Ammon's horn (tissue), 1 donor: ENCODE data around the gene SKAP1.

Experiments used
- DNase-seq: peaks from one replicate; pipeline ENCODE4 v3.0.0-alpha.2; 2016; ENCODE audit warnings: low spot score

The SKAP1 gene

DNA sequence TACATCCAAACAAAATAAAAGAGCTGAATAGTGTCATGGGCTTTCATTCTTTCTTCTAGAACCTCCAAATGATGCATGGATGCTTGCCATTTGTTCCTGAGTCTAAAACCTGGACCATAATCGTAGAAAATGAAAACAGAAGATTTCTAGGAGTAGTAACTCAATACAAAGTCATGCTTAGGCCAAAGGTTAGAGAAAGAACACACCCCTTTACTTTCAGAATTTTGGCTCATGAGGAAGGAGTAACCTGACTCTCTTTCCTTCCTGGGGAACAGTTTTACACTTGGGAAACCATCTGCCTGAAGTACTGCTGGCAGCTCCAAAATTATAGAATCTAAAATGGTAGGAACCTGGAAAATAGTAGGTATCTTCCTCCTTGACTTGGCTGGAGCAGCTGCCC is 185.2 kb downstream of the SKAP1 start:
- DNase-seq: no peak

DNA sequence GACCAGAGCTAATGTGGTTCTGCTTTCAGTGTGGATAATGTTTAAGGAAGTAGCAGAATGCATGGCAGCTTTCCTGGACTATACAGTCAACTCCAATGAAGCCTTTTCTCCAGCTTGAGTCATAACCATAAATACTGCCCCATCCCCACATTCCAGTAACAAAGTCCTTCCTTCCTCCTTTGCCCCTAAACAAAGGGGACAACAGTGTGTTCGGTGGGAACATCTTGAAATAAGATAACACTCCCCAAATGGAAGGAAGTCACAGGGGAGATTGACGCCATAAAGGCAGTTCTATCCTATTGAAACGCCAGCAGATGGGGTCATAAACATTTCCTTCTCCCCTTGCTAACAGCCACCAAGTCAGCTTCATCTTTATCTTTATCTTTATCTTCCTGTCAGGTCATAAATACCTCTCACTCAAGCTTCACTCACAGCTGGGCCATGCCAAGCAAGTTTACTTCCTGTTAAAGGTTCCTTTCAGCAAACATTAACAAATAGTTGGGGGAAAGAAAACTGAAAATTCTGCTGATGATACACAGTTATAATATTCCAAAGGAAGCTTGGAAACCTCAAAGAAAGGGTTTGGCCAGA is 185.8 kb downstream of the SKAP1 start:
- DNase-seq: no peak

DNA sequence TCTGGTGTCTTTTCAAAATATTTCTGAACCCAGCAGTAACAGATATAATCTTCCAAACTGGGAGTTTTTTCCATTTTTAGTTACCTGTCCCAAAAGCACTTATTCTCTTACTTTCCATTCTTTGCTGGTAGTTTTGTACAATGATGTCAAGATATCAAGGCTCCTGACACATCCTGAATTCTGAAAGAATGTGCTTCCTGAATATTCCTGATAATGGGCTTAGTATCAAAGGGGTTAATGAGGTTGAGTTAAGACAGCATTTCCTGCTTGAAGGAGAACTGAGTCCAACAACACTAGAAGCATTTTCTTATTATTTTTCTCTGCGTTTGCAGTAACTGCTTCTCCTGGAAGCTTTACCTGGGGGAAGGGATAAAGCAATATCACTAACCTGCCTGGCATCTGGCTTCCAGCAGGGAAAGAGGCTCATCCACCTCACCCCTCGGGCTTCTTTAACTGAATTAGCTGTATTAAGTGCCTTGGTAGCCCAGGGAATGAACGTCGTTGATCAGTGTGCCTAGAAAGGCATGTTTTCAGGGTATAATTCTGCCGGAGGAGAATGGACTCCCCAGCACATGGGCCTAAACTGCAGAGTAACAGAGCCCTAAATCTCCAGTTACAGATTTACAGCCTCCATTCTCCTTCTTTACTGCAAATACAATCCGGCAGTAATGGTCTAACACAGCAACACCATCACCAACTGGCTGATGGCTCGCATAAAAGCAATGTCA is 188.1 kb downstream of the SKAP1 start:
- no peak for DNase-seq

DNA sequence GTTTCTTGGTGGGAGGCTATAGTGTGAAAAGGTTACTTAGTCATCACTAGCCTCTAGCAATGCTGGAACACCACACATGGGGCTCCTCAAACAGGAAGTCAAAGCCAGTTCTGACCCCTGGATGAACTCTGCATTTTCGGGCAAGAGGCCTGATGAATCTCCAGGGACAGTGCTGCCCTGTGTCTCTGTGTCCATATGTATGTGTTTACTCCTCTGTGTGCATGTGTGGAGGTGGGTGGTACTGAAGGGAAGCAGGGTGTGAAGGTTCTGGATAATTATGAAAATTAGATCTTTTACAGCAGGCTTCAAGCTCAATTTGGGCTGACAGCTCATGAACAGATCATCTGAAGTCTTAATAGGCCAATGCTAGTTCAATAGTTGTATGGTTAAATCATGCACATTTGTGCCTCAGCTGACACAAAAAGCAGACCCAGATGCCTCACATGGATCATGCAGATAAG is 188.9 kb downstream of the SKAP1 start:
- no peak for DNase-seq

DNA sequence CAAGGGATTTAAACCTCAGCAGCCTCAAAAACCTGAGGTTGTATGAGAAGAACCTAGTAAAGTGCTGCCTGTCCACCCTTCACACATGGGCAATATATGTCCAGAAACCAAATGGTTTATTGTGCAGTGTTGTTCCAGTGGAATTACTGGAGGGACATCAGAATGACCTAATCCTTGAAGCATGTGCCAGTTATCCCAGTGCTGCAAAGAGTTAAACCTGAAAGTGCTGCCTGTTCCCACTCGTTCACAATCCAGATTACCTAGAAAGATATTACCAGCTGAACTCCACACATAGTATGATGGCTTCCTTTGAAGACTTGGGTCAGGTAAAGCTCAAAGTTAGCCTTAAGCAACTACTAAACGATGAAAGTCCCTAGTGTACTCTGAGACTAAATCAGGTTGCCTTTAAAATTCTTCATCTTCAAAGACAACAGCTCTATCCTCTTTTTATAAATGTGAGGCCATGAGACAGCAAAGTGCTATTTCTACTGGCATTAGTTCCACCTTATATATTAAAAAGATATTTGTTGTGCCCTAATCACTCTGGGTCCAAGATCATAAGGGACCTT is 189.4 kb downstream of the SKAP1 start:
- no peak for DNase-seq

DNA sequence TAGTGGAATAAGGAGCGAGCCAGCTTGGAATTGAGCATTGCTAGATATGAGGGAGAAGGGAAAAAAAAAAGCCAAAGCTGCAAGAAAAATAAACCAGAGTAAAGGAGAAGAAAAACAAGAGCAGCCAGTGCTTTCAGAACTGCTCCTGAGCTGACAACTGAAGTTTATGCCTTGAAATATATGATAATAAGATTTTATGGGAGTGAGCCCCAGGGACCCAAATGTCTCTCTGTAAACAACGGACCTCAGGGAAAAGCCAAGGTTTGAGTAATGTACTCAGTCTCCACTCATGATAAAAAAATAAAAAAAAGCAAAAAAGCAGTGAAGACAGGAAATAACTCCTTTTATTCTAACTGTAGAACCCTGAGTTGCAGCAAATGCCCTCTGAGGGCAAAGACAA is 189.9 kb downstream of the SKAP1 start:
- DNase-seq: no peak

DNA sequence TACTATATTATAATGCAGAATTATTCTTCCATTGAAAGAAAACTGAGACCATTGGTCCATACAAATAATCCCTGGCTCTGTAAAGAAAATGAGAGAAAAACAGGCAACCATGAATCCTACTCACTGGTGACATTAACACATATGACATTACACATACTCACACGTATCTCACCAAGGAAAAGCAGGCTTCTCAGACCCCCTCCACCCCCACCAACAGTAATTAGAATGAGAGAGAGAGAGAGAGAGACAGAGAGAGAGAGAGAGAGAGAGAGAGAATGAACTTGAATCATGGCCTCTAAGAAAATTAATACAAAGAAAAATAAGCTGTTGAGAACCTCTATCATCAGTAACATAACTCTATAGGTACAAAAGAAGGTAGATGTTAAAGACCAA is 190.4 kb downstream of the SKAP1 start:
- DNase-seq: no peak

DNA sequence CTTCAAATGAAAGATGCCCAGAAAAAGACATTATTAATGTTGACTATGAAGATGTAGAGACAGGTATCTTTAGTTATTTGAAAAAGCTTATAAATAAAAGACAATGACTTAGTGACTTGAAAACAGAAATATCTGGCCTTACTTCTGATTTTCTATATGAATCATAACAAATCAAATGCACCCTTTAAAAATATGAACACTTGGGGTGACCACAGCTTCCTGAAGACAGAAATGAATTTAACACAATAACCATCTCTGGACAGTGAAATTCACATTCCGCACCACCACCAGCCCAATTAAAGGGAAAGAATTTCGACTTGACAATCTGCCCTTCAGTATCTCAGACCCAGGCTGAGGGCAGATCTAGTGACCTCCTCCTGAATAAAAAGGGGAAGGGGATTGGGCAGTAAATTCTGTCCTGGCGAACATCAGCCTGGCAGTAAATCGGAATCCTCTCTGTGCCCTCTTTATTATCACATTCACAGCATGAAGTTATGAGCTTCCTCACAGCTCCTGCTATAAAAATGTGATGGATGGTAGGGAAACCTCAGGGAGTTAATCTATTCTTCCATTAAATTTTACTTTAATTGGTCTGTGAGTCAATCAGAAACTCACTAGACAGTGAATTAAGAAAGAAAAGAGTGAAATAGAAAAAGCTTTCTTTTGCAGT is 190.9 kb downstream of the SKAP1 start:
- no peak for DNase-seq

DNA sequence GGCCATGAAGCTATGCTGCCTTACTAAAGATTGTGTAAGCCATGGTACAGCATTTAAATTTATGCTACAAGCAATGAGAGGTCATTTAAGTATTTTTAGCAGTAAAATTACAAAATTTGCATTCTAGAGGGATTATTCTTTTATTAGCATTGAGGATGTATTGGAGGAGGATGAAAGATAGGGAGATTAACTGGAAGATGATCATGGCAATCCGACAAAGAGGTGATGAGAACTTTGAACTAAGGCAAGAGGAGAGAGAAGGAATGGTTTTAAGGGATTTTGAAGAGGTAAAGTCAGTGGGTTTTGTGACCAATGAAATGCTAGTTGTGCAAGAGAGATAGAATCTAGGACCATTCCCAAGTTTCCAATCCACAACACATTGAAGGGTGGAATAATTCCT is 192.6 kb downstream of the SKAP1 start:
- DNase-seq: no peak

DNA sequence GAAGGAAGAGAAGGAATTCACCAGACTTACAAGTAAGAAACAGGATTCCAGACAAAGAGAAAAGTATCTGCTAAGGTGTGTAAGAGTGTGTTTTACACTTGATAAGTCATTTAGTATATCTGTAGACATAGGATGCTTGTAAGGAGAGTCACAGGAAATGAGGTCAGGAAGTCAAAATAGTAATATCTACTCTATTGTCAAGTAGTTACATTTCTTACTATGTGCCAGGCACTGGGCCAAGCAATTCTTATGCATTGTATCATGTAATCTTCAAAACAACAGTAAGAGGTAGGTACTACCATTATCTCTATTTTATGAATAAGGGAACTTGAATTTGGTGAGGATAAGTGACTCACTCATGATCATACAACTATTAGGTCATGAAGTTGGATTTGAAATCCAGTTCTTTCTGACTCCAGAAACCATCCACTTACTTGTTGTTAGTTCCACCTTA is 193.3 kb downstream of the SKAP1 start:
- DNase-seq: no peak

DNA sequence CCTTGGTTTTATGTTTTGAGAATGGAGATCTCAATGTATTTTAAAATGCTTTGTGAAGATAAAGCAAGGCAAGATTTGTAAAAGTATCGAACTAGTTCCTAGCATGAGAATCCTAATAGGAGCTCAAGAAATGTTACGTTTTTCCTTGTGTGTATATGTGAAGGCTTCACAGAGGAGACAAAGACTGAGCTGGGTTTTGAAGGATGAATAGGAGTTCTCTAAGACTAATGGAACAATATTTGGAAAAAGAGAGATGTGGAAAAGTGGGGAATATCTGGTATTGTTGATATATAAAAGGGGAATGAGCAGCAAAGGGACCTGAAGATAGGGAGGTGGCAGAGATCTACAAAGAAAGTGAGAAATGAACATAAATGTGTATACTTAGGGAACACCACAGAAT is 195.1 kb downstream of the SKAP1 start:
- DNase-seq: no peak

DNA sequence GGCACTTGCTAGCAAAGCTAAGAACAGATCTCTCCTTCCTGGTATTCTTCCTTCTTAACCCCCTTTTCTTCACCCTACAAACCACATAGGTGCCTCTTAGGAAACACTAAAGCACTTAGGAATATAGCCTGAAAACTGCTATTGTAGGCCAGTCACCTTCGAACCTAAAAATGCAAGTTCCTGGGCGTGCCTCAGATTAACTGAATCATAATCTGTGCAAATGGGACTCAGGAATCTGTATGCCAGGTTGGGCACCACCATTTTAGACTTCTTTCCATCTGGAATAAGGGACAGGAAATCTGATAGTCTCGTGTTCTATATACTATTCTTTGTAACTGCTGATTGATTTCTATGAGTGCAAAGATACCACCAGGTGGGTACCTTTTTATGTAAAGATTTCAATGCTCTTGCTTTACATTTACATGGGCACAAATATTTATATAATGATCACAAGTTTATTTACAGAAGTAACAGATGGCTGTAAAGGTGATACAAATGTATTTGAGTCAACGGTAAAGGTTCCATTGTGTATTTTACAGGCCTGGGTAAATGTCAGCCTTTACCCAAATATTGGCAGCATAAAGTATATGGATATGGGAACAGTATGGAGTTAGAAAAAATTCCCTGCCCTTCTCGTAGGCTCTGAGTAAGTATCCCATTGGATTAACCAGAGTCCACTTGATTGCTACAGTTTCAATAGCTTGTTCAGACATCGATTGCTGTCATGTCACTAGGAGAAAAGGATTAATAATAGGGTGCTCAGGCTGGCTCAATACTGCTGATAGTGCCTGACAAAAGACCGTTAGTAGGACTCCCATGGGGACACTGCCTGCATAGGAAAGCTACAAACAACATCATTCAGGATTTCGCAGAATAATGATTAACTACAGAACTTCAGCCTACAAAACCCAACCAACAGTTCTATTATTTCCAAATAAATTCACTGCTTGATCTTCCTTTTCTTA is 197.7 kb downstream of the SKAP1 start:
- DNase-seq: no peak

DNA sequence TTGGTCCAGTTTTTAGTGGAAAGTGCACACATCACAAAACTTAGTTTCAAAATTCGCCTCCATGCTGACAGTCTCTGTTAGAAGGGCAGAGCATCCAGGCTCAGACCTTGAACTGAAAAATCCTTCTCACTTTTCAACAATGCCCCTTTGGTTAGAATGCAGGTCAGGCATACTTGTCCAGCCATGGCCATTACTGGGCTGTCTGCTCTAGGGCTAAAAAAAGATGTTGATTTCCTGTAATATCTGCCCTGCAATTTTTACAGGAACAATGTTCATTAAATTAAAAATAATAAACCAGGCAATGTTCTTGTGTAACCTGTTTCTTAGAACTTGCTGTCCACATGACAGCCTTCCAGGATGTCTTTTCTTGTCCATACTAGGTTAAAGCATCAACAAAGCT is 200.1 kb downstream of the SKAP1 start:
- DNase-seq: no peak

DNA sequence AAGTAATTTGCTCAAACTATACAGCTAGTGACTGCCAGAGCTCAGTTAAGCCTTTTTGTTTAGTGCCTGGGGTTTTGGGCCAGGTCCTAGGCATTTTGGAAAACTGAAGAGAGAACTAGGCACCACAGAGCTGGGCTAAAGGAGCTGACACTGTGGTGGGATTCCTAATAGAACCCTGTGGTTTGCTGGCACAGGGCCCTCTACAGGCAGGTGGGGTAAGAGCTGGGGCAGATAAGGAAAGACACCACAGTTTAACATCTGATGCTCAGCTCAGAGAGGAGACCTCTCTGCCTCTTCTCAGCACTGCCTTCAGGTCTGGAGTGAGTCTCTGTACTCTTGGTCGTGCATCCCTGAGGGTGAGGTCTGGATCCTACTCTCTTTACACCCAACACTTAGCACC is 201.3 kb downstream of the SKAP1 start:
- no peak for DNase-seq

DNA sequence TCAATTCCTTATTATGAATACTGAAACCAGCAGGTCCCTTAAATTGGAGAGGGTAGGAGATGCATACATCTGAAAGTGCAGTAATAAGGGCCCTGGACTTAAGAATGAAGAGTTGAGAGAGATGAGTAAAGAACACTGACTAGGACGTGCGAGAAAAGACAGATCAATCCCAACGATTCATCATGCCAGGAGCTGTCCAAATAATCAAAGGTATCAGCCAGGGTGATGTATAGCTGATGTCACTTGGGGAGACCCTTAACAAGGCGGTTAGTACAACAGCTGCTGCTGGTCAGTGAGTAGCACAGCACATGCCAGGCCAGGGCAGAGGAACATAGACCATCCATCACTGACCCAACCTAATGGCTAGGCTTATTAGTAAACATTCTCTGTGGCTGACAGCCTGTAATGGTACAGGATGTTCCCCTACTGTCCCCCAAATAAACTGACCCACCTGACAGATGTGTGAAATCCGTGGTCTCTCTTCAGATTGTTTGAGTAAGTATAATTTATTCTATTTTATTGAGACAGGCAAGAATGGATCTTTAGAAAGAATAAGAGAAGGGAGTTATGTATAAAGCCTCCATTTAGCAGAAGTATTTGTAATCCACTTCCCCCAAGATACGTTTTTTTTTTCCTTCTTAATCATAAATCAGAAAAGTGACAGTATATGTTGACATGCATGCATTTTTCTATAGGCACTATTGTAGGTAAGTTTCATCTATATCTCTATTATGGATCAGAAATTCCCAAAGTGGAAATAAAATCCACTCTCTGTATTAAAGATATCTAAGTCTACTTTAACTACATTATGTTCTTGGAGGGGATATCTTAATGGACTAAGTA is 204.1 kb downstream of the SKAP1 start:
- no peak for DNase-seq

DNA sequence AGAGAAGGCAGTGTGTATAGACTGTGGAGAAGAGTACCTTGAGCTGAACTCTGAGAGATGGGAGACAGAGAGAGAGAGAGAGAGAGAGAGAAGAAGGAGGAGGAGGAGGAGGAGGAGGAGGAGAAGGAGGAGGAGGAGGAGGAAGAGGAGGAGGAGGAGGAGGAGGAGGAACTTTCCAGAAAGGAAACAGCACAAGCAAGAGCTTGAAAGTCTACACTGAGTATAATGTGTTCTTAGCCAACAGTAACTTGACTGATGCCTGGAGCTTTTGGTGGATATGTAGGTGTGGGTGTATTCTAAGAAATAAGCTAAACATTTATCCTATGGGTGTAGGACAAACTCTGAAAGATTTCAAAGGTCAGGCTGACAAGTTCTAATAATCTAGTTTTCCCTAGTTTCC is 206.1 kb downstream of the SKAP1 start:
- DNase-seq: no peak

DNA sequence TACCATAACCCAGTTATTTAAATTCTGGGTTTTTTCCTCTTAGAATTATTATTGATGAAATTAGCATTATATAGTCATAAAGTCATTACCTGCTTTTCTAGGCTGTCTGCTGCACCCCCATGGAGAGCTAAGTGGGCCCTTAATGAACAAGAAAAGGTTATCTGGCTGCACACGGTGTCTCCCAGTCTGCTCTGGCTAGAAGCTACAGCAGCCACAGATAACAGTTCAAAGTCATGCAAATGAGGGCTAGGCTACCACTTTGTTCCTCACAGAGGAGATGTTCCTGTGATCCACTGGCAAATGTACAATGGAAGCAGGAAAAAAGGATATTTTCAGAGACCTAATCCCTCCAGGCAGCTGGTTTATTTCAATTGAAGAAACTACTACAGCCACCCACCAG is 210.4 kb downstream of the SKAP1 start:
- DNase-seq: peak; percentile 8

DNA sequence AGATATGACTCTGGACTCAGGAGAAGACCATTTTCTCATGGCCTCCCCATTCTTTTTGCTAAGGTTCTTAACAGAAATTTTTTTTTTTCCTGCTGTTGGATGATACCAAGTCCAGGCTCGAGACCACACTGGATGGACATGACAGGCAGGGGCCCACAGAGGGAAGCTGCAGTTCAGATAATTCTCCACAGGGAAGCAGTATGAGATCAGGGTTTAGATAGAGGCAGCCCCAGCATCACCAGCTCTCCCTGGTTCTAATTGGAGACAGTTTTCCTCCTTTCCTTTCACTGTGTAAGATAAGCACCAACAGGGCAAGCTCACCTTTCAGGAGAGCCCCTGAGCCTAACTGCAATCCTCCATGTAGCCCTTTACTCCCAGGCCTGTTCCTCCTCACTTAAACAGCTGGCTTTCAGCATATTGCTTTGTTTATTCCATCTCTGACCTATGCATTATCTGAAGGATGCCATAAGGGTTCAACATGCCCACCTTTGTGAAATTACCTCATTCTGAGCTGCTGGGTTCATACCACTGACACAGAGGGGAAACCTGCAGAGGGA is 214.4 kb downstream of the SKAP1 start:
- DNase-seq: peak; percentile 3

DNA sequence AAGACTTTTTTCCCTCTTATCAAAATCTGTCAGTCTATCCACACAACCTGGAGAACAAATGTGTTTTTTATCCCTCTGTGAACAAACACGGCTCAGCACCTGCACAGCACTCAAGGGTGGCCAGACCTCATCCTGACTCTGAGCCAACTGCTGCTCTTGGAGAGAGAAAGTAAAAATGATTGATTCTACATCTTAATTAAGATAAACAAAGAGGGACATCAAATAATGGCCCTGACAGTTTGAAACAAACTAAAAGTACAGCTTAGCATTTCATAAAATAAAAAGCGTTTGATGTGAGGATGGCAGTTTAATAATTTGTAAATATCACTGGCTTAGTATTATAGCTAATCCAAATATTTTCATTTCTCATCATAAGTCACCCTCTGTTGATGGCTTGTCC is 216.2 kb downstream of the SKAP1 start:
- DNase-seq: no peak

DNA sequence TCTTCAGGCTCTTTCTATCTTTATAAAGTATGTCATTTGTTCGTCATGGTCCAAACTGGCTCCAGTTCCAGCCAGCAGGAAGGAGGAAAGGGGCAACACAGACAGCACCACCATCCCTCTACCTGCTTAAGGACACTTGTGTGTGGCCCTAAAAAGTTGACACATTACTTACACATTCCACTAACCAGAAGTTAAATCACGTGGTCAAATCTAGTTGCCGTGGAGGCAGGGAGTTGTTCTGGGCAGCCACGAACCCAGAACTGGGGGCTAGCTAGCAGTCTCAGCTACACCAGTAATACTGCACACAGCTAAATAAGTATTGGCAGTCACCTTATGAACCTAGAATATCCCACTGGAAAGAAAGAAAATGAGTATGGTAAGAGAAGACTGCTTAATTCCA is 218.2 kb downstream of the SKAP1 start:
- DNase-seq: no peak

DNA sequence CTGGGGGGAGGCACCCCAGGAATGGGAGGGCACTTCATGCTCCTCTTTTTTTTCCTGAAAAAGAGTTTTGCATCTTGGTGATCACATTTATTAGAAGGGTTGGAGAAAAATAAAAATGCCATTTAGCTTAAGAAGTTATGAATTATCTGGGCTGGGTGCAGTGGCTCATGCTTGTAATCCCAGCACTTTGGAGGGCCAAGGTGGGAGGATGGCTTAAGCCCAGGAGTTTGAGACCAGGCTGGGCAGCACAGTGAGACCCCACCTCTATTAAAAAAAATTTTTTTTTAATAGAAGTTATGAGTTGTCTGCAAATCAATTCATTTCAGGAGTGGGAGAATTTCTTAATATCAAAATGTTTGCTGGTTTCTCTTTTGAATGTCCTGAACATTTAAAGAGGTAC is 219.0 kb downstream of the SKAP1 start:
- DNase-seq: no peak
